Measurements from ENCODE around the gene EPHB2. TPM values are rescaled to one million over a fixed set of nuclear protein-coding genes. Genes with fewer than 3 reads are reported as not detected.

Gene EPHB2
- total and polyA plus RNA-seq, 2 of the 8 experiments (the other 6 are each of a cell fraction or from before 2014, with no cell fraction given): 15.8 to 17.2 TPM

DNA sequence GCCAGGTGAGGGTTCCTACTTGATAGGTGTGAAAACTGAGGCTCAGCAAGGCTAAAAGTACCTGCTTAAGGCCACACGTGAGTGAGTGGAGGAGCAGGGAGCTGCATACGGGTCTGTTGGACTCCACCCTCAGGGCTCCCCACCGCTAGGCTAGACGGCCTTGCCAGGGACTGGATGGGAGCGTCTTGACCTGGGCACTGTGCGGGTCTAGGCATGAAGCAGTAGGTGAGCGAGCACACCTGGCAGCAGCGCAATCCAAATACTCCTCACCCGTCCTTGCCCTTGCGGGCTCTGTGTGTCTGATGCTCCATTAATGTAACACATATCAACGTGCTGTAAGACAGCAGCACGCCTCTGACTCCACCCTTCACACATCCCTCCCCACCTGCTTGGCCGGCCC lies 168.0 kb downstream of the EPHB2 start:
- Histone ChIP-seq H3K9me3 (ENCODE audit: insufficient read depth in 2 of 2, low read depth in 1 of 2, low read length in 1 of 2) (no peaks in the 10 kb centered on the region), H2BK12ac (ENCODE audit: low read depth, low read length) (no peak overlapping the region), H2BK20ac (ENCODE audit: low read length) (no peak overlapping the region), H3K4ac (replicated peaks; ENCODE audit: insufficient read length, low read depth, low read length) (no peak overlapping the region), H2AK5ac (ENCODE audit: low read depth, low read length) (no peak overlapping the region), H4K8ac (ENCODE audit: extremely low read depth, insufficient read depth, low read length) (no peak overlapping the region), H3K23ac (ENCODE audit: insufficient read length) (no peak overlapping the region), H4K5ac (ENCODE audit: insufficient read length, low read depth, low read length) (no peak overlapping the region), H4K20me1 (replicated peaks in 1 of 2; ENCODE audit: control insufficient read depth in 1 of 2, insufficient read depth in 2 of 2, low read length in 2 of 2) (no peaks in the 10 kb centered on the region), H3K27ac (ENCODE audit: low read depth, low read length) (no peak overlapping the region), H3K79me1 (ENCODE audit: low read depth, low read length) (no peaks in the 10 kb centered on the region), H4K91ac (replicated peaks; ENCODE audit: insufficient read length, low read length) (no peak overlapping the region), H3K9ac (replicated peaks in 1 of 4; ENCODE audit: extremely low read depth in 1 of 4, low read depth in 3 of 4, low read length in 3 of 4) (no peak overlapping the region; a peak in 1 of 7 replicates), H3K23me2 (ENCODE audit: low read depth, low read length) (no peaks in the 10 kb centered on the region), H2BK120ac (replicated peaks; ENCODE audit: low read depth, low read length) (no peak overlapping the region), H3K4me2 (ENCODE audit: insufficient read depth in 1 of 2, low read depth in 2 of 2, low read length in 2 of 2) (no peak overlapping the region), H2AFZ (ENCODE audit: low read length) (no peak overlapping the region), H3K14ac (ENCODE audit: insufficient read length) (no peak overlapping the region), H2BK5ac (ENCODE audit: low read depth, low read length) (no peak overlapping the region), H3K18ac (ENCODE audit: extremely low read depth, low read length) (no peak overlapping the region), H3K27me3 (replicated peaks in 1 of 4; ENCODE audit: control insufficient read depth in 3 of 4, extremely low read depth in 1 of 4, insufficient read depth in 3 of 4, low read length in 3 of 4) (no peaks in the 10 kb centered on the region), H2BK15ac (ENCODE audit: low read length) (no peak overlapping the region), H3K56ac (replicated peaks; ENCODE audit: insufficient read length, low read depth, low read length) (no peak overlapping the region), H3K36me3 (ENCODE audit: control insufficient read depth in 2 of 4, insufficient read depth in 4 of 4, low read length in 3 of 4) (no peaks in the 10 kb centered on the region; a peak in 1 of 8 replicates), H3K4me3 (ENCODE audit: extremely low read depth in 1 of 4, insufficient read depth in 2 of 4, low read depth in 3 of 4, low read length in 4 of 4) (no peak overlapping the region), H3K79me2 (ENCODE audit: control insufficient read depth in 1 of 2, insufficient read depth in 2 of 2, low read length in 2 of 2) (no peaks in the 10 kb centered on the region), H3K4me1 (replicated peaks in 1 of 4; ENCODE audit: control insufficient read depth in 3 of 4, insufficient read depth in 4 of 4, low read length in 3 of 4) (peaks cover 0 to 17% (median 8%) of the 10 kb centered on the region in 4 experiments; a peak in 6 of 7 replicates)
- FAIRE-seq: no peak
- ChIA-PET POLR2A (ENCODE audit: partially characterized antibody) (no interaction called here), CTCF (ENCODE audit: partially characterized antibody) (interaction anchor here (0.6 to 6.2 kb wide), 8 partner anchors 10 to 175 kb away, joined by 3 to 52 read pairs (median 8); no protein-coding TSS in a partner anchor)
- no peak for DNase-seq (ENCODE audit: low read depth in 1 of 2, low spot score in 2 of 2)
- no peak for TF ChIP-seq CREB1 (IDR thresholded peaks at IDR 0.05)
- TF ChIP-seq SP4 (IDR thresholded peaks at IDR 0.05; ENCODE audit: low read length): no peak
- no peak for TF ChIP-seq KDM1A (IDR thresholded peaks at IDR 0.05; ENCODE audit: borderline replicate concordance, low read length)
- no peak for TF ChIP-seq YY1 (IDR thresholded peaks at IDR 0.05; ENCODE audit: low read depth, low read length)
- TF ChIP-seq, protein P1, sequence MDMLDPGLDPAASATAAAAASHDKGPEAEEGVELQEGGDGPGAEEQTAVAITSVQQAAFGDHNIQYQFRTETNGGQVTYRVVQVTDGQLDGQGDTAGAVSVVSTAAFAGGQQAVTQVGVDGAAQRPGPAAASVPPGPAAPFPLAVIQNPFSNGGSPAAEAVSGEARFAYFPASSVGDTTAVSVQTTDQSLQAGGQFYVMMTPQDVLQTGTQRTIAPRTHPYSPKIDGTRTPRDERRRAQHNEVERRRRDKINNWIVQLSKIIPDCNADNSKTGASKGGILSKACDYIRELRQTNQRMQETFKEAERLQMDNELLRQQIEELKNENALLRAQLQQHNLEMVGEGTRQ (IDR thresholded peaks at IDR 0.05; ENCODE audit: low read length): no peak
- WGBS, 2 experiments (ENCODE audit: extremely low coverage in 1 of 2, insufficient coverage in 1 of 2, insufficient read length in 1 of 2, insufficient replicate concordance in 2 of 2, low coverage in 1 of 2, low lambda C conversion rate in 2 of 2, missing lambda C conversion rate in 1 of 2): 83% methylated on average over 10 of the region's 13 CpGs; no CpG with 5 or more reads in 1 of the 2 experiments
